GM21515 (cell line): ENCODE data around the gene TMEM132D.

Experiments
- ATAC-seq: cut with Tn5 transposase; IDR thresholded peaks from one replicate; pipeline ENCODE4 v1.9.1; 2021; ENCODE audit not compliant: unreplicated experiment

The TMEM132D gene

GRCh38 chr12:129481921-129482320 is 421.9 kb downstream of the TMEM132D start:
- ATAC-seq, result no peak

- ATAC-seq, result no peak
These were observed 433.6 kb downstream of the TMEM132D start for GRCh38 chr12:129470196-129470595.

- no peak for ATAC-seq
These were observed 436.1 kb downstream of the TMEM132D start for GRCh38 chr12:129467726-129468125.

- ATAC-seq, result no peak
These were observed 436.5 kb downstream of the TMEM132D start for GRCh38 chr12:129467289-129467688.

GRCh38 chr12:129466499-129466898 is 437.3 kb downstream of the TMEM132D start:
- no peak for ATAC-seq

- ATAC-seq, result no peak
These were observed 443.9 kb downstream of the TMEM132D start for GRCh38 chr12:129459886-129460285.

- ATAC-seq, result no peak
These were observed 457.1 kb downstream of the TMEM132D start for GRCh38 chr12:129446696-129447095.

GRCh38 chr12:129440278-129440677 is 463.5 kb downstream of the TMEM132D start:
- no peak for ATAC-seq

GRCh38 chr12:129434790-129435189 is 469.0 kb downstream of the TMEM132D start:
- ATAC-seq, result no peak

- no peak for ATAC-seq
These were observed 475.4 kb downstream of the TMEM132D start for GRCh38 chr12:129428240-129428936.

- no peak for ATAC-seq
These were observed 480.7 kb downstream of the TMEM132D start for GRCh38 chr12:129423041-129423580.

- ATAC-seq, result no peak
These were observed 490.5 kb downstream of the TMEM132D start for GRCh38 chr12:129413295-129413694.

GRCh38 chr12:129409281-129409680 is 494.5 kb downstream of the TMEM132D start:
- no peak for ATAC-seq

- no peak for ATAC-seq
These were observed 499.3 kb downstream of the TMEM132D start for GRCh38 chr12:129404556-129404955.

- ATAC-seq, result no peak
These were observed 502.3 kb downstream of the TMEM132D start for GRCh38 chr12:129401572-129401971.

- ATAC-seq, result no peak
These were observed 509.5 kb downstream of the TMEM132D start for GRCh38 chr12:129394177-129394825.

- no peak for ATAC-seq
These were observed 510.4 kb downstream of the TMEM132D start for GRCh38 chr12:129393357-129393937.

GRCh38 chr12:129385637-129385990 is 518.2 kb downstream of the TMEM132D start:
- no peak for ATAC-seq

GRCh38 chr12:129383956-129384355 is 519.9 kb downstream of the TMEM132D start:
- no peak for ATAC-seq

GRCh38 chr12:129381715-129382114 is 522.1 kb downstream of the TMEM132D start:
- no peak for ATAC-seq

GRCh38 chr12:129379076-129379804 is 524.6 kb downstream of the TMEM132D start:
- no peak for ATAC-seq
